Non-pigmented ciliary epithelial cell (primary cell): ENCODE measurements around the gene TRAPPC2.

Experiments used
- DNase-seq: peaks from one replicate; pipeline ENCODE4 v3.0.0-alpha.2; 2010; ENCODE audit warnings: low read depth

Gene TRAPPC2

DNA sequence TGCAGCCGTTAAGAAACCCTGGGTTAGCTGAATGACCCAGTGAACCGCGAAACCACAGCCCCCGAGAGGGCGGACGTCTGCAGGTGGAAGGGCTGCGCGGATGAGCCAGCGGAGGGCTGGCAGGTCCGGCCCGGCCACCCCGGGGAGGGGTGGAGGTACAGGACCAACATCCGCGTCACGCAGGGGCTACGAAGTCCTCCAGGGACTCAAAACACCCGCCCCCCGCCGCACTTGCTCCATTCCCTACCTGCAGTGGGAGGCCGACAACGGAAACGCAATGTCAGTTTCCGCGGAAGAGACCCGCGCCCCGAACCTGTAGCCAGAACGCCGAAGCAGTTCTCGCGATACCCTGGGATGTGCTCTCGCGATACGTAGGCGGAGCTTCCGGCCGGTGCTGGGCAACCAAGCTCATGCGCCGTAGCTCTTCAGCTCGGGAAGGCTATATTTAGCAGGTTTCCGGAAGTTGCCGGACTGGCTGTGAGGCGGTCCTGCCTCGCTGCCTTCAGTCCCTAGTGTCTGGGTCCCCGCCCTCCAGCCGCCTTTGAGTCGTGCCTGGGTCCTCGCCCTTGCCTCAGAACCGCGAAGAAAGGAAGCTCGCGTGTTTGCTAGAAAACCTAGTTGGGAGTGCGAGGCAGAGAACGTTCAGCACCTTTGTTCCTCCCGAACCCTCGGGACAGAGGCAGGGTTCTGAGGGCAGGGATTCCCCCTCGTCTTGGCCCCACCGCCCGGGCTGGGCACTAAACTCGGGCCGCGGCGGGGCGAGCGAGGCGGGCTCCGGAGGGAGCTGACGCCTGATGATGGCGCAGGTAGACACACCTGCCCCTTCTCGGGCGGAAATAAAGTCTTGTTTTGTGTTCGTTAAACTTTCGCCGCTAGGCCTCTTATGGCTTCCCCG is at the start of gene TRAPPC2, which contains the start of gene OFD1:
Gene TRAPPC2 (minus strand): TSS at position 343 of the 895 bp plus-strand sequence. CDS start 14,657 bp downstream, outside the sequence.
Gene OFD1 (plus strand): TSS at position 471 of the 895 bp plus-strand sequence. CDS start 324 bp downstream, at position 795.
- peak; percentile 67 for DNase-seq

DNA sequence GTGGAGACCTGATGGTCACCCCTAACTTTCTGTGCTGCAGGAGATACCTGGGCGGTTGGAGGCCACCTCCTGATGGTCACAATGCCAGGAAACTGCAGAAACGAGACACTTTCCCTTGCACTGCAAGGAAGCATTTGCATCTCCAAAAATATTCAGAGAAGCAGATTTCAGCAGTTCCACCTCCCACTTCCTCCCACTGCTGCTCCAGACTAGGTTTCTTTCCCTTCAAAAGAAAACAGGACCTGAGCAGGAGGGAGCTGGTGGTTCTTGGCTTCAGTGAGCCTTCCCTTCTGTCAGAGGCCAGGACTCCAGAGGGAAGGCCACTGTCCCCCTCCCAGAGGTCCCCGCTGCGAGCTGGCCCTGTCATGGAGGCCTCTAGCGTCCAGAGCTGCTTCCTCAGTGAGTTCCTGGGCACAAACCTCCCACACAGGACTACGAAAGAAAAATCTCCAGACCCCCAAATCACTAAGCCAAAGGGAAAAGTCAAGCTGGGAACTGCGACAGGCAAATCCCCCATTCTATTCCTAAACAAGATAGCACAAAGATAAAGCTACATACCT is 46.5 kb upstream of the TRAPPC2 start:
- no peak for DNase-seq

DNA sequence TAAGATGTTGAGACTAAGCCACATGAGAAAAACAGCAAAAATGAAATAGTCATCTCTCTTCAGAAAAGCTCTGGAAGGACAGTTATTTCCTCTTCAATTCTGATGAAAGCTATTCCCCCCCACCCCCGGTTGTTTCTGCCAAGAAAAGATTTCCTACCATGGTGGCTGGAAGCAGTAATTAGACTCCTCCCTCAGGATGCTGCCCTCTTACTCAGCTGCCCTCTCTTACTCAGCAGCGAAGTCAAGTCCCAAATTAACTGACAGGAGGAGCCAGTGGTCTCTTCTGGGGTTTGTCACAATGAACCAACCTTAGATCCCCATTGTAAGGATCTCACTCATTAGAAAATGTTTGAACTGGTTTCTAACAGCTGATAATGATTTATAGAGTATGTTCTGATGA is 44.5 kb upstream of the TRAPPC2 start:
- no peak for DNase-seq

DNA sequence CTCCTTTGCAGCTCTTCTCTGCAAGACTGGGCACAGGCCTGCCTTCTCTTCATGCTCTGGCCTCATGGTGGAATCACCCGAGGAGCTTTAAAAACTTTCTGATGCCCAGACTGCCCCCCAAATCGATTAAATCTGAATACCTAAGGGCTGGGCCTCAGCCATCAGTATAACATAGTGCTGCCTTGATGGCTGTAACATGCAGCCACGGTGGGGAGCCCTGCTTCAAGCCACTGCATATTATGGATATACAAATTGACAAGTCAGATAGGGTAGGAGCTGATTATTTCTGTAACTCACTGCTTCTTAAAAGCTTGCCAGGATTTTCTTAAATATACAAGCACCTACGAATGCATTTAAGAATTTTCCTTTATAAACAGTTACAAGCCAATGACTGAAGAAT is 42.0 kb upstream of the TRAPPC2 start:
- DNase-seq, result no peak

DNA sequence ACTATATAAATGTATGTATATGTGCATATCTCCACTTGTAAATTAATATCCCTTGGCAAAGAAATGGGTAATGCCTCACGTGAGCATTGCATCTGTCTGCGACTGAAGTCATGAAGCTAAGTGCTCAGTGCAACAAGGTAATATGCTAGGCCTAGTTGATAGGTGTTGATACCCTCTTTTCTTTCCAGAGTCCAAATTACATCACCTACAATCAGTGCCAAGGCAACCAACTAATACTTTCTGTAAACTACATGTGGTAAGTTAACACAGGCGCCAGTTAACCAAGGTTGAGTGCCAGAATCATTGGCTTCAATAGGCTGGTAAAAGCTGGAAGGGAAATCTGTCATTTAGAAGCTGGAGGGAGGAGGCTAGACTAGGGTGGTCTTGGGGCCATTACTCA is 41.4 kb upstream of the TRAPPC2 start:
- DNase-seq, result no peak

DNA sequence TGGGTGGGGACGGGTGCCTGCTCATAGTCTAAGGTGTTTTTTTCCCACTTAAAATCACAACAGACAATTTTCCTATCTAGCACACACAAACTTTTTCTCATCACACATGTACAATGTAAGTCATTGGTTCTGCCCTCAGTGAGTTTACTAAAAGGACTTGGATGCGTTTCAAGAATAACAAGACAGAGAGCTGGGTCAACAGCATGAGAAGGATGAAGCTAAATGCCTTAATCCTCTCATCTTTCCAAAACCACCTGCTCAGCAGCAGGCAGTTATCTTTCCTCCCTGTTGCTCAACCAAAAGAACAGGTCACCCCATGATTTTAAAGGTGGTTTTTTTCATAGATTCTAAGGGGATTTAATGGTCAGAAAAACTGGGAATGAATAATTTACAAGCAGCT is 40.3 kb upstream of the TRAPPC2 start:
- no peak for DNase-seq

DNA sequence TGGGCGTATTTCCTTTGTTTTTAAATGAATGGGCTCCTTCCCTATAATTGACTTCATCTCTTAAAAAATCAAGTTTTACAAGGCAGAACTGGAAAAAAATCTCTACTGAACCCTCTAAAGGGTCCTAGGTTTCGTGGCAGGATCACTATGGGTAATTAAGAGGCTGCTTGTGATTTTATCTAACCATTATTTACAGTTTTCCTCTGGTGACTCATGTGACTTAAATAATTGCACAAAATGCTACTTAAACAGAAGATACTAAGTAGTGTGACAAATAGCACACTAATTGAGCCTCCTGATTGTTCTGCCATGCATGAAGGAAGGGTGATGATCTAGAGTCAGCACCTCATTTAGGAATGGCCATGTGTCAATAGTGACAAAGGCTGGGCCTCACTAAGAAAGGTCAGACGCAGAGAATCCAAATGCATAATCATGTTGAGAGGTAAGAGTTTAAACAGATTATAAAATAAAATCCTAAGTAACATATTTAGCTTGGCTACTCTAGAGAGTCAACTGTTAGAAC is 35.7 kb upstream of the TRAPPC2 start:
- DNase-seq, result no peak

DNA sequence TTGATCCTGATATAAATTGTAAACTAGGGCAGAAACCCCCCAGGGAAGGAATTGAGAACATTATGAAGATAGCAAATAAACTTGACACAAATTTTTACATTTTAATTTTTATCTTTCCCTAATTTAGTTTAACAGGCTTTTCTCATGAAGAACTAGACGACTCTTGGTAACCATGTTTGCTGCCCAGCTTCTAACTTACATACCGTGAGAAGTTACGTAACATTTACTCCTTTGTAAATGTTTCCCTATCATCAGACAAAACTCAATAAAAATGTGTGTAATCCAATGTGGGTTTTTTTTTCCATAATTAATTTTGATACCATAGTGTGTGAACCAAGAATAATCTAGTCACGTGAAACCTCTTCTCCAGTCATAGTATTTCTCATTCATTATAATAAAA is 34.5 kb upstream of the TRAPPC2 start:
- no peak for DNase-seq

DNA sequence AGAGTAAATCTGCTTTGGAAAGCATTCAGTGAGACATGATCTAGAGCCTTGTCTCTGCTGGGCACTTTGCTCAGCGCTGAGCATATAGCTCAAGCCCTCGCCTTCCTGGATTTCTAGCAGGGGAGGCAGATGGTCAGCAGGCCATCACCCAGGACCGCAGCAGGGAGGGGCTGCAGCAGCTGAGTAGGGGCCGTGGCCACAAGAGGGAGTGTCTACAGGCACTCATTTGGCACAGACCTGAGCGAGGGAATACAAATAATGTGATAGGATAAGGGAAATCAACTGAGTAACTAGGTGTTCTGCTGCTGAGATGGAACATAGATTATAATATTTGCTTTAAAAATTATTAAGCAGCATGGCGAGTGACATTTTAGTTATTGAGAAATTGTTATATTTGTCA is 30.3 kb upstream of the TRAPPC2 start:
- no peak for DNase-seq

DNA sequence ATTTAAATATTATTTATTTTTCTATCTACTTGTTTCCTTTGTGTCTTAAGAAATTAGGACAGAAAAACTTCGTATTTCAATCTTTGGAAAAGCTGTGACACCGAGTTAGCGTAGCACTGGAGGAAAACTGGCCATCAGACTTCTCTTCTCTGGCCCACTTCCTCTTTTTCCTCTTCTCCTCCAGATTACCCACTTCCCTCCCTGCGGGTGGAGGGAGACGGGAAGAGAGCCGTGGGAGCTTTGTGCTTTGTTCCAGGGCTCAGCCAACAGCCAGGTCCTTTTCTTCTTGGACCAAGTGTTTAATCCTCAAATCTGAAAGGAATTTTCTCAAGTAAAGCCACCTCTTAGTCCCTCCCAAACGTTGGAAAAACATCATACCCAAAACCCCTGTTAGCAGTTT is 29.9 kb upstream of the TRAPPC2 start:
- DNase-seq, result no peak

DNA sequence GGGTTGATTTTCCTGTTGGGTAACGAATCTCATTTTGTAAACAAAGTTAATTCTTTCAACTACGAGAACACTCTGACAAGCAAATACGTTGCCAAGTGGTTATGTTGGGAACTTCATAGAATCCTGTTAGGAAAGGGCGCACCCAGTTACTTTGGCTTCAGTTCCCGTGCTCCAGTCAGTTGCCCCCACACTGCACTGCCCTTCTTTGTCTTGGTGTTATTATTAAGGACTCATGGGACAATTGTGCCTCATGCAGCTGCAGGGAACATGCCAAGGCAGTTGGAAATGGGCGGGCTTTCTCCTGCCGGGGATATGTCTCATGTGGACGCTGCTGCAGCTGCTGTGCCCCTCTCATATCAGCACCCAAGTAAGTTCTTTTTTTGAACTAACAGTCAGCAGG is 29.1 kb upstream of the TRAPPC2 start:
- DNase-seq, result no peak

DNA sequence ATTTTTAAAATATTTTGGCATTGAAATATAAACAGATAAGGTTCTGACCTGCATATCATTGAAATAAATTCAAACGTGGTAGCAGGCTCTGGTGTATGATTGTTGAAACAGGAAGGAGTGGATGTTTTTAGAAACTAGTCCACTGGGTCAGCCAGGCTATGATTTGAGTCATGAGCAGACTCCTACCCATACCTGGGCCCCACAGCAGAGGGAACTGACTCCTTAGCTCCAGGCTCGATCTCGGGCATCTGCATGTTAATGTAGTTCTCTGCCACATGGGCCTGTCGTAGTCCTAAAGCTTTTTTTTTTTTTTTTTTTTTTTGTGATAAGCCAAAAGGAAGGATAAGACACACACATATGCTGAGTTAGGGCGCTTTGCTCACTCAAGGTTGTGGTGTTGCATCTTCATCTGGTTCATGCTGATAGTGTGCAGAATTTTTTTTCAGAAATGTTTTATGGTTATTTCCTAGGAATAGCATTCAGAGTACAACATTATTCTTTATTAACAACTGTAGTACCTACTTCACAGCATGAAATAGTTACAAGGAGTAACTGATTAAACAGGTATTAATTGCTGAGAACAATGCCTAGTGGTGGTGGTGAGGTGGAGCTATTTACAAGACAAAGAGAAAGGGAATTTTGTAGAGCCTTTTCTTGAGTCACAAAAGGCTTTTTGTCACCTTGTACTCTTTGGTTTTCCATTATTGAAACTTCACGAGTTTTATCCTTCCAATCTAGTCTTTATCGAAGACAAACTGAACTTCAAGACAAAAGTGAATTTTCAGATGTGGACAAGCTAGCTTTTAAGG is 27.4 kb upstream of the TRAPPC2 start:
- no peak for DNase-seq

DNA sequence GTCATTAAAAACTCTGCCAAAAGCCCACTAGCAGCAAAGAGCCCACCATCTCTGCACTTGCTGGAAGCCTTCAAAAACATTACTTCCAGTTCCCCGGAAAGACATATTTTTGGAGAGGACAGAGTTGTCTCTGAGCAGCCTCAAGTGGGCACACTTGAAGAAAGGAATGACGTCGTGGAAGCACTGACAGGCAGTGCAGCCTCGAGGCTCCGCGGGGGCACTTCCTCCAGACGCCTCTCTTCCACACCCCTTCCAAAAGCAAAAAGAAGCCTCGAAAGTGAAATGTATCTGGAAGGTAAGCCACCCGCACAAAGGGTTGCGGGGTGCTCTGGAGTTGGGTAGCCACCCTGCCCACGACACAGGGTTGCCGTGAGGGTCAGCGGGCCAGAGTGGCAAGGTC is 26.0 kb upstream of the TRAPPC2 start:
- no peak for DNase-seq

DNA sequence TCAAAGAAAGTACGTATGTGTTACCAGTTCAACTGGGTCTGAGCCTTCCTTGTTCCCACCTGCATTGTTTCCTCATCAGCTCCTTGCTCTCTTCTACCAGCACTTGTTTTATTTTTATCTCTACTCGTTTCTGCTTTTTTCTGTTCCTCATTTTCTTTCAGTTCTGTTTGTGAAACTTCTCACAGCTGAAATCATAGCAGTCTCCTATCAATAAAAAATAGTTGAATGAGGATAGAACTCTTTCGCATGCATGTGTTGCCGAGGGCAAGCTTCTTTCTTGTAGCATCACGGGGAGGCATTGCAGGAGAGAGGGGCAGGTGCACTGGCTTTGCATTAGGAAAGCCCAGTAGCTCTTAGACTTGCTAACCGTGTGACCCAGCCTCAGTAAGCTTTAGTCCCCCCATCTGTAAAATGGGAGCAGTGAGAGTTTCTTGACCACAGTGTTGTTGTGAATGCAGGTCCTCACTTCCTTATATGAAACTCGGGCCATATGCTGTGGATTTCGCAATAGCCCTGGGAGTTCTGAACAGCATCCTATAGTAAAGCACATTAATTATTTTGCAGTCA is 24.8 kb upstream of the TRAPPC2 start:
- no peak for DNase-seq

DNA sequence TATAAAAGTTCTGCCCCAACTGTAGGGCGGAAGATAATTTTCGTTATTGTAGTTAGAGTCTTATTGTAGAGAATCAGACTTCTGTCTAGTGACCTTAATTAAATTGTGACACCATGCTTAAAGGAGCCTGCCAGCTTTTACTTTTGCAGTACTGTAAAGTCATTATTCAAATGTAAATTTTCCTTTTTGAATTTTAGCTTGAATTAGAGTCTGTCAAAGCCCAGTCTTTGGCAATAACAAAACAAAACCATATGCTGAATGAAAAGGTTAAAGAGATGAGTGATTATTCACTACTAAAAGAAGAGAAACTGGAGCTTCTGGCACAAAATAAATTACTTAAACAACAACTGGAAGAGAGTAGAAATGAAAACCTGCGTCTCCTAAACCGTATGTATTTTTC is 22.0 kb upstream of the TRAPPC2 start:
- DNase-seq, result no peak

DNA sequence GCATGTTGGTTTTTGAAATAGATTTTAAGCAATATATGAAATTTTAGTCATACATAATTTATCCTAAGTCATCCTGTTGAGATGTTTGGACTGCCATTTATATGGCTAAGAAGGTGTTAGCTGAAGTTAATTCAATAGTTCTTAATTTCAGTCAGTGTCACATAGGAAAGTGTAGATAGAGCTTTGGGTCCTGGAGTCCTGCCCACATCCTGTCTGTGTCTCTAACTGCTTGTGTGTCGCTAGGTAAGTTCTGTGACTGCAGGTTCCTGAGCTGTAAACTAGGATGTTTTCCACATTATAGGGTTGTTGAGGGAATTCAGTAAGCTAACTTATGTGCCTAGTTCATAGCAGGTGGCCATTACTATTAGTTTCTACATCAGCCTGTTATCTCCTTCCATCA is 20.8 kb upstream of the TRAPPC2 start:
- DNase-seq, result no peak

DNA sequence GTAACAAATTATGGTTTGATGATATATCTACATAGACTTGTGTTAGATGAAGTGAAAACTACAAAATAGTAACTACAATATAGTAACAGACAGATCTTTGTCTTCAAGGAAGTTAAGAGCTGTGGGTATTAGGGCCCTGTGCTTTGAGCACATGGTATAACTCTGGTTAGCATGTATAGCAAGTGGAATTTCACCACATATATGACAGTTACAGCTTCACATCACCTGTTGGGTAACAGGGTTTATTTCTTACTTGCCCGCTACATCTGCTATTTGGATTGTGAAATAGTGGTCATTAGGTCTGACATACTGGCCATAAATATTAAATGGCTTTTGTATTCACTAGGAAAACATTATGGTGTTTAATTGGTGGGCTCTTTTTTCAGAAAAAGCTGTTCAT is 20.3 kb upstream of the TRAPPC2 start:
- no peak for DNase-seq

DNA sequence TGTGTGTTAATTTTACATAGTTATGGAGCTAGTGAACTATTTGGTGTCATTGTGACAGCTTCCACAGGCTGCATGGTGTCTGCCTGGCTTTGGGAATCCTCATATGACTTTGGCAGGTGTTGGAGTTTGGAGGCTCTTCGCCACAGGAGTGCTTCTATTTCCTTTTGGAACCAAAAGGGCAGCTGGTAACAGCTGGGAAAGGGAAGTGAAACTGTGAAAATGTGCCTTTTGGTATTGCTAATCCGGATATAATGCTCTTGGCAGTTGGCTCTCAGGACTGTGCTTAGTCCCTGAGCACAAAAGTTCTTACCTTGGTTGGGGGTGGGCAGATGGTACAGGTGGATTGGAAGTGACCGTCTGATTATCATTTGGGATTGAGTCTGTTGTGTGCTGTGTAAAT is 18.2 kb upstream of the TRAPPC2 start:
- DNase-seq, result no peak

DNA sequence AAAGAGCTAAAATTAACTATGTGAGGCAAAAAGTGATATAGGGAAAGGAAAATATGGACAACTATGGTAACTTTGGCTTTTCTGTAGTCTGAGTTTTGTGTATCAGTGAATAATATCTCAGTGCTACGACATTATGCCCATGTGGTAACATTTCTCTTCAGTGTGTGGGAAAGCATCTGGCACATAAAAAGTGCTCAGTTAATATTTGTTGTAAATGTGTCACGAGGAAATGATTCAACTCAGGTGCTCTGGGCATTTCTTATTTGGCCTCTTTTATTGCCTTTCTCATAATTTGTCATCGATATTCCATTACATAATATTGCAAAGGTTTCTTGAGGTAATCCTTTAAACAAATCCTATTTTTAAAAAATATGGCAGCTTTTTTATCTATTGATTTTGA is 17.7 kb upstream of the TRAPPC2 start:
- no peak for DNase-seq

DNA sequence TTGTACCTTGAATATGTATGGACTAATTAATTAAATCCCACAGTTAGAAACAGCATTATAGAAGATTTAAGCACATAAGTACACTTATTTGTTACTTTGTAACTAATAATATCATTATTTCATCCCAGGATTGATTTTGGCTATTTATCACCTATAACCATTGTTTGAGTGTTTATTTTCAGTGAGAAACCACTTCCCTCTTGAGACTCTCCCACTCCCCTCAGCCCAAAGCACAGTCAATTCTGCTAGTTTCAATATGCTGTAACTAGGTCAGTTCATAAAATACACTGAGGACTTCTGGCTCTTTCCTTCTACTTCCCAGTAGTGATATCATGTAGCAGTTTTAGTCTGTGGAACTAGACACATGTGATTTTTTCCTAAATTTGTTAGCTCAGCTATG is 16.4 kb upstream of the TRAPPC2 start:
- no peak for DNase-seq

DNA sequence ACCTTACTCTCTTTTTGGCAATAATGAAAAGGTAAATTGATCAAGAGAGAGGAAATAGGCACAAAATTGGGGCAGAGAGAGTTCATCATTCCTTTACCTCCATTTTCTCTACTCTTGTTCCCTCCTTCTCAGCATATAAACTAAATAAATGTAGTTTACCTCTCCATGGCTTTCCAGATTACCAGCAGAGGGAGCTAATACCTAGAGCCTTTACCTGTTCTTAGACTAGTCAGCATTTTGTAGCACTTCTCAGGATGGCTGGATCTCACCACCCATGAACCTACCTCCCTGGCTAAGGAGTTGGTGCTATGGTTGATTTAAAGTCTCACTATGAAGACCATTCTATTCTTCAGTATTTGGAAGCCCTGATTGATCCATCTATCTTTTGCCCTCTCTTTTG is 15.8 kb upstream of the TRAPPC2 start:
- DNase-seq, result no peak

DNA sequence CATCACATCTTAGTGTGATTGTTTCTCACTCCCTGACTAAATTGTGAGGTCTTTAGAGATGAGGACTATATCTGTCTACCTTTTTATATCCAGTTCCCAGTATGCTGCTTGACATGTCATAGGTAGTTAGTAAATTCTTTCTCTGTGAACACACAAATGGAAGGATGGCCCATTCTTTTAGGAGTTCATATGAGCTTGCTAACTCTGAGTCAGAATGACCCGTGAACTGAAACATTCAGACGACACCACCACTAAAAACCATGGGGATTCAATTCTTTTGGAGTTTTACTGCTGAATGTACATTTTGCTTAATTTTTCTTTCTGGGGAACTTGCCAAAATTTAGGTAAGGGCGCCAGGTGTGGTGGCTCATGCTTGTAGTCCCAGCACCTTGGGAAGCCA is 14.1 kb upstream of the TRAPPC2 start:
- no peak for DNase-seq
